Chondrocyte (in vitro differentiated cells): ENCODE measurements around the gene LPP. TPM values are rescaled to one million over a fixed set of nuclear protein-coding genes. Genes with fewer than 3 reads are reported as not detected.
"Not testable (repeated sequence)": the region's sequence is repeated elsewhere in the genome, so short reads cannot be mapped to it uniquely, and the experiment has no call there.

Experiments
- DNase-seq: peaks from one replicate; pipeline ENCODE4 v3.0.0; 2021; ENCODE audit warnings: mixed read lengths, low spot score
- H3K27ac Mint-ChIP-seq: one replicate; pipeline ENCODE4 v1.8.0; 2021; ENCODE audit warnings: mild to moderate bottlenecking, moderate library complexity, mixed read lengths; ENCODE audit not compliant: unreplicated experiment
- H3K27me3 Mint-ChIP-seq: 2 replicates; pipeline ENCODE4 v1.8.0; 2021; ENCODE audit warnings: low read depth, mixed read lengths
- H3K36me3 Mint-ChIP-seq: 2 replicates; pipeline ENCODE4 v1.8.0; 2021; ENCODE audit warnings: low read depth, mixed read lengths
- H3K4me1 Mint-ChIP-seq: 2 replicates; pipeline ENCODE4 v1.8.0; 2021; ENCODE audit warnings: low read depth, mild to moderate bottlenecking, mixed read lengths
- H3K4me3 Mint-ChIP-seq: one replicate; pipeline ENCODE4 v1.8.0; 2021; ENCODE audit warnings: mild to moderate bottlenecking, moderate library complexity, mixed read lengths; ENCODE audit not compliant: unreplicated experiment
- H3K9me3 Mint-ChIP-seq: 2 replicates; pipeline ENCODE4 v1.8.0; 2021; ENCODE audit warnings: low read depth, mixed read lengths
- CTCF ChIP-seq: fragments of 200-600 bp; sonication (generic); IDR thresholded peaks from 2 replicates; pipeline ENCODE4 v1.5.0; 2021; ENCODE audit warnings: antibody characterized with exemption, mild to moderate bottlenecking, moderate library complexity
- total RNA-seq: library from RNA; stranded (reverse); gene quantifications from 3 replicates; pipeline ENCODE4 v1.2.1, GENCODE V29; 2021

Gene LPP
- total RNA-seq, 1 donor from 2014 or later = 295 TPM

- Mint-ChIP-seq H3K27ac (peak overlapping the region; percentile 79), H3K36me3 (peaks cover 17% of the 10 kb centered on the region), H3K4me3 (no peak overlapping the region), H3K27me3 (no peaks in the 10 kb centered on the region), H3K4me1 (peaks cover 35% of the 10 kb centered on the region), H3K9me3 (peaks cover 32% of the 10 kb centered on the region)
- no peak for DNase-seq
- no peak for TF ChIP-seq CTCF
Observed at GRCh38 chr3:188421836-188422540, 268.0 kb downstream of the LPP start.

- not testable (repeated sequence) for H3K4me3 Mint-ChIP-seq
- peaks cover 20% of the 10 kb centered on the region for H3K36me3 Mint-ChIP-seq
Observed at GRCh38 chr3:188427981-188428380, 274.0 kb downstream of the LPP start.

DNA sequence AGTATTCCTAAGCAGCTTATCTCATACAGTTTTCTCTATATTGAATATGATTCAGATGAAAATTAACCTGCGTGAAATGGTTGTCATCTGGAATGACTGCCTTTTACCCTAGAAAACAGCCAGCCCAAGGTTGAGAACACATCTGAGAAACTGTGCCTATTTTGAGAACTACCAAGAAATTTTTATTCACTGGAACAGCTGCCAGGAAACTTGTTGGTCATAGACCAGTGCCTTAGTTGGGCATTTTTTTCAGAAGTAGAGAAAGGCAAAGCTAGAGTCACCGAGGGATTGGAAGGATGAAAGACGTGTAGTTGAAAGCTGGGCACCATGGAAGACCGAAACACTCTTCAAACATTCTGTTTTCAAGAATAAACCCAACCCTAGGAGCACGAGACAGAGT, 277.1 kb downstream of the LPP start:
- Mint-ChIP-seq H3K27me3 (no peaks in the 10 kb centered on the region), H3K36me3 (peaks cover 12% of the 10 kb centered on the region), H3K9me3 (peaks cover 17% of the 10 kb centered on the region), H3K27ac (peak overlapping the region; percentile 37), H3K4me3 (no peak overlapping the region), H3K4me1 (peaks cover 37% of the 10 kb centered on the region)
- no peak for DNase-seq
- no peak for TF ChIP-seq CTCF

More at GRCh38 chr3:188427981-188428380, 274.0 kb downstream of the LPP start:
- peaks cover 26% of the 10 kb centered on the region for H3K4me1 Mint-ChIP-seq
- not testable (repeated sequence) for DNase-seq, H3K27me3 Mint-ChIP-seq, H3K27ac Mint-ChIP-seq
- peaks cover 26% of the 10 kb centered on the region for H3K9me3 Mint-ChIP-seq

GRCh38 chr3:188431553-188431952, 277.6 kb downstream of the LPP start:
- DNase-seq = no peak
- no peak overlapping the region for H3K27ac Mint-ChIP-seq
- no peaks in the 10 kb centered on the region for H3K27me3 Mint-ChIP-seq
- no peak overlapping the region for H3K4me3 Mint-ChIP-seq
- H3K36me3 Mint-ChIP-seq = peaks cover 11% of the 10 kb centered on the region
- peaks cover 13% of the 10 kb centered on the region for H3K9me3 Mint-ChIP-seq
- TF ChIP-seq CTCF = no peak
- peaks cover 37% of the 10 kb centered on the region for H3K4me1 Mint-ChIP-seq

GRCh38 chr3:188432802-188433520, 279.0 kb downstream of the LPP start:
- H3K4me3 Mint-ChIP-seq = no peak overlapping the region
- no peak for DNase-seq
- H3K9me3 Mint-ChIP-seq = peaks cover 3% of the 10 kb centered on the region
- H3K27me3 Mint-ChIP-seq = no peaks in the 10 kb centered on the region
- peaks cover 4% of the 10 kb centered on the region for H3K36me3 Mint-ChIP-seq
- no peak for TF ChIP-seq CTCF
- H3K4me1 Mint-ChIP-seq = peaks cover 40% of the 10 kb centered on the region
- H3K27ac Mint-ChIP-seq = no peak overlapping the region
